ENCODE data around the gene CCT2.

DNA sequence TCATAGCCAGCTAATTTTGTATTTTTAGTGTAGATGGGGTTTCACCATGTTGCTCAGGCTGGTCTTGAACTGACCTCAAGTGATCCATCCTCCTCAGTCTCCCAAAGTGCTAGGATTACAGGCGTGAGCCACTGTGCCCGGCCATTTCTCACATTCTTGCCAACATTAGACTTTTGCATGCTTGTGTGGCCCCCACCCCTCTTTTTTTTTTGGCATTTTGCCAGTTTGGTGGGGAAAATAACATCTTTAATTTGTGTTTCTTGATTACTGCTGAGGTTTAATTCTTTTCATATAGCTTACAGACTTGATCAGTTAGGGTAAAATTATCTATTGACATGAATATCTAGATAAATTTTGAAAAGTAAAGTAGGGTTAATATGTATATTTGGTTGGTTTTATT, 3.8 kb downstream of the CCT2 start:
- TF ChIP-seq, protein P1, sequence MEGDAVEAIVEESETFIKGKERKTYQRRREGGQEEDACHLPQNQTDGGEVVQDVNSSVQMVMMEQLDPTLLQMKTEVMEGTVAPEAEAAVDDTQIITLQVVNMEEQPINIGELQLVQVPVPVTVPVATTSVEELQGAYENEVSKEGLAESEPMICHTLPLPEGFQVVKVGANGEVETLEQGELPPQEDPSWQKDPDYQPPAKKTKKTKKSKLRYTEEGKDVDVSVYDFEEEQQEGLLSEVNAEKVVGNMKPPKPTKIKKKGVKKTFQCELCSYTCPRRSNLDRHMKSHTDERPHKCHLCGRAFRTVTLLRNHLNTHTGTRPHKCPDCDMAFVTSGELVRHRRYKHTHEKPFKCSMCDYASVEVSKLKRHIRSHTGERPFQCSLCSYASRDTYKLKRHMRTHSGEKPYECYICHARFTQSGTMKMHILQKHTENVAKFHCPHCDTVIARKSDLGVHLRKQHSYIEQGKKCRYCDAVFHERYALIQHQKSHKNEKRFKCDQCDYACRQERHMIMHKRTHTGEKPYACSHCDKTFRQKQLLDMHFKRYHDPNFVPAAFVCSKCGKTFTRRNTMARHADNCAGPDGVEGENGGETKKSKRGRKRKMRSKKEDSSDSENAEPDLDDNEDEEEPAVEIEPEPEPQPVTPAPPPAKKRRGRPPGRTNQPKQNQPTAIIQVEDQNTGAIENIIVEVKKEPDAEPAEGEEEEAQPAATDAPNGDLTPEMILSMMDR (conservative IDR thresholded peaks at IDR 0.05; ENCODE audit: low read depth, low read length): no peak
- no peak for TF ChIP-seq EZH2phosphoT487 (IDR thresholded peaks at IDR 0.05; ENCODE audit: borderline replicate concordance, low read length)
- TF ChIP-seq EZH2 (IDR thresholded peaks at IDR 0.05; ENCODE audit: low read length, unreplicated experiment): no peak
